ENCODE results near the gene PAPOLB.

DNA sequence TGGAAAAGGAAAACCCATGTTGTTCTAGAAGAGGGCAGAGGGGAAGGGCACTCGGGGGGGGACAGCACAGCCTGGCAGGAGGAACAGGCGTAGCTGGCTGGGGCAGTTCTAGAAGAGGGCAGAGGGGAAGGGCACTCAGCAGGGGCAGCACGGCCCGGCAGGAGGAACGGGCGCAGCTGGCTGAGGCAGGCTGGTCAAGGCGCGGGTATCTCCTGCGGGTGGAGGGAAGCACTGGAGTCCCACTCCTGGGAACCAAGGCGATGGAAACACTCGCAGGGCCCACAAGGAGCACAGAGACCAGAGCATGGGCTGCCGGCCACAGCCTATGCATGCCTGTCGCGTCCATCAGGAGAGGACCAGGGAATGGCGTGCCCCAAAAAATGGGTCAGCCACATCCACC is 36.7 kb downstream of the PAPOLB start:
- TF ChIP-seq, protein P1, sequence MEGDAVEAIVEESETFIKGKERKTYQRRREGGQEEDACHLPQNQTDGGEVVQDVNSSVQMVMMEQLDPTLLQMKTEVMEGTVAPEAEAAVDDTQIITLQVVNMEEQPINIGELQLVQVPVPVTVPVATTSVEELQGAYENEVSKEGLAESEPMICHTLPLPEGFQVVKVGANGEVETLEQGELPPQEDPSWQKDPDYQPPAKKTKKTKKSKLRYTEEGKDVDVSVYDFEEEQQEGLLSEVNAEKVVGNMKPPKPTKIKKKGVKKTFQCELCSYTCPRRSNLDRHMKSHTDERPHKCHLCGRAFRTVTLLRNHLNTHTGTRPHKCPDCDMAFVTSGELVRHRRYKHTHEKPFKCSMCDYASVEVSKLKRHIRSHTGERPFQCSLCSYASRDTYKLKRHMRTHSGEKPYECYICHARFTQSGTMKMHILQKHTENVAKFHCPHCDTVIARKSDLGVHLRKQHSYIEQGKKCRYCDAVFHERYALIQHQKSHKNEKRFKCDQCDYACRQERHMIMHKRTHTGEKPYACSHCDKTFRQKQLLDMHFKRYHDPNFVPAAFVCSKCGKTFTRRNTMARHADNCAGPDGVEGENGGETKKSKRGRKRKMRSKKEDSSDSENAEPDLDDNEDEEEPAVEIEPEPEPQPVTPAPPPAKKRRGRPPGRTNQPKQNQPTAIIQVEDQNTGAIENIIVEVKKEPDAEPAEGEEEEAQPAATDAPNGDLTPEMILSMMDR (IDR thresholded peaks at IDR 0.05): no peak
- no peak for TF ChIP-seq EP300 (IDR thresholded peaks at IDR 0.05)
